HG02759 (cell line): ENCODE measurements around the gene C9orf50.
"Not testable (repeated sequence)": the region's sequence is repeated elsewhere in the genome, so short reads cannot be mapped to it uniquely, and the experiment has no call there.

Experiments used
- ATAC-seq: cut with Tn5 transposase; IDR thresholded peaks from one replicate; pipeline ENCODE4 v1.9.1; 2021; ENCODE audit warnings: mild to moderate bottlenecking, moderate library complexity; ENCODE audit not compliant: unreplicated experiment

Gene C9orf50

DNA sequence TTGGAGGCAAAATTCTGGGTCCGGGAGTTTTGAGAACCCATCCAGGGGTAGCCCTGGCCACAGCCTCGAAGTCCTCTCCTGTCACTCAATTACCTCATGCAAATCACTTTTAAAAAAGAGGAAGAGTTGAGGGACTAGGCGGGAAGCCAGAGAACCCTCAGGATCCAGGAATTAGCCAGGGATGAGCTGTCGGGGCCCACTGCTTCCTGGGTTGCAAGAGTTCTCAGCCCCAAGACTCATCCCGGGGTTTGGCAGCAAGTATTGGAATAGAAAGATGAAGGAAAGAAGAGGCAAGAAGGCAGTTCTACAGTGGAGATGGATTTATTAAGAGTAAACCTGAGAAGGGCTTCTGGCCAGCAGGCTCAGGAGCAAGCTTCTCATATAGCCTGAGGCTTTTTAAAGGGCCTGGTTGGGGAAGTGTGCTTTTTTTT lies 25.6 kb downstream of the C9orf50 start:
- ATAC-seq: no peak

DNA sequence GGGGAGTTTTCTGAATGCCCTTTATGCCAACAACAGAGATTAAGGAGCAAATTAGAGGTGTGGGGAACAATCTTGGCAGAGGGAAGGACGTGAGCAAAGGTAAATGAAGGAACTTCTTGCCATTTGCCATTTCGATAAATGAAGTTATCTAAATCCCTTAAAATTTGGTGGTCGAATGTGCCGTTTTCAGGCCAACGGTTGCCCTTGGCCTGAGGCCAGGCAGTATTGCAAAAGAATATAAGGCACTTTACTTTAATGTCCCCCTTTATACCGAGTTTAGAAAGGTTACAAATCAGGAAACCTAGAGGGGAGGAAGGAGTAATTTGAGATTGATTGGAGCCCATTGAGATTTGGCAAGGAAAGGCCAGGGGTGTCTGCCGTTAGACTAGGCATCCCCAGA lies 26.3 kb downstream of the C9orf50 start:
- no peak for ATAC-seq

DNA sequence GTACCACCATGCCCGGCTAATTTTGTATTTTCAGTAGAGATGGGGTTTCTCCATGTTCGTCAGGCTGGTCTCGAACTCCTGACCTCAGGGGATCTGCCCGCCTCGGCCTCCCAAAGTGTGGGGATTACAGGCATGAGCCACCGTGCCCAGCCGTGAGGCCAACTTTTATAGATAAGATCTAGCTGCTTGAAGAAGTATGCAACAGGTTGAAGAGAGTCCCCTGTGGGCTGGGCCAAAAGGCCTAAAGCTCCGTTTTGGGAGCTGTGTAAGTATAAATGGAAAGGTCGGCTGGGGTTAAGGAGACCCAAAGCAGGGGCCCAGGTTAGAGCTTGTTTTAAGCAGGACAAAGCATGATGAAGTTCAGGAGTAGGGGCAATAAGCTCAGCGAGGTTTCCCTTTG lies 28.1 kb downstream of the C9orf50 start:
- not testable (repeated sequence) for ATAC-seq

DNA sequence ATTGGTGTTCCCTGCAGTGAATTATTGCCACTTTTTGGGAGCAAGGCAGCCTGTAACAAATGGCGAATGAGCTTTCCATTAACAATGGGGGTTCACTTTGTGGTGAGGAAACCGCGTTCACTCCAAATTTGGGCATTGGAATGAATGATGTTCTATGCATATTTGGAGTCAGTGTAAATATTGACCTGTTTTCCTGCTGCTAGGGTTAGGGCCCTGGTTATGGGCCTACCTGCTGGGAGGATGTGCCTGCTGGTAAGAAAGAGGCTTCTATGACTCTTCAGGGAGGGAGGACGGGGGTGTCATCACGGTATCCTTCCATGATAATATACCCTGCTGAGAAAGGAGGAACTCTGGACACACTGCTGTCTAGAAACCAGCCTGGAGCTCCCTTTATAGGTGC lies 29.0 kb downstream of the C9orf50 start:
- ATAC-seq: no peak

DNA sequence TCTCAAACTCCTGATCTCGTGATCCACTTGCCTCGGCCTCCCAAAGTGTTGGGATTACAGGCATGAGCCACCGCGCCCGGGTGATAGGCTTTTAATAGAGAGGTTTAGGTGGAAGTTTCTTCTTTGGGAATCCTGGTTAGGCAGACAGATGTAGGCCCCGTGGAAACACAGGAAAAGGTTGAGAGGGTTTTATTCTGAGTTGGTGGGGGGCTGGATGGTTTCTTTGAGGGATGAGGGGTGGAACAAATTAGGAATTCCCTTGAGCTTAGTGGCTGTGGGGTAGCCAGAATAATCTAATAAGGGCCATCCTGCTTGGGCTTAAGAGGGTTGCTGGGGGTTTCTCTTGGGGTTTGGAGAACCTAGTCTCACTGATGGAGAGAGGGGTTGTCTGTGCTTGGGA lies 30.4 kb downstream of the C9orf50 start:
- no peak for ATAC-seq

DNA sequence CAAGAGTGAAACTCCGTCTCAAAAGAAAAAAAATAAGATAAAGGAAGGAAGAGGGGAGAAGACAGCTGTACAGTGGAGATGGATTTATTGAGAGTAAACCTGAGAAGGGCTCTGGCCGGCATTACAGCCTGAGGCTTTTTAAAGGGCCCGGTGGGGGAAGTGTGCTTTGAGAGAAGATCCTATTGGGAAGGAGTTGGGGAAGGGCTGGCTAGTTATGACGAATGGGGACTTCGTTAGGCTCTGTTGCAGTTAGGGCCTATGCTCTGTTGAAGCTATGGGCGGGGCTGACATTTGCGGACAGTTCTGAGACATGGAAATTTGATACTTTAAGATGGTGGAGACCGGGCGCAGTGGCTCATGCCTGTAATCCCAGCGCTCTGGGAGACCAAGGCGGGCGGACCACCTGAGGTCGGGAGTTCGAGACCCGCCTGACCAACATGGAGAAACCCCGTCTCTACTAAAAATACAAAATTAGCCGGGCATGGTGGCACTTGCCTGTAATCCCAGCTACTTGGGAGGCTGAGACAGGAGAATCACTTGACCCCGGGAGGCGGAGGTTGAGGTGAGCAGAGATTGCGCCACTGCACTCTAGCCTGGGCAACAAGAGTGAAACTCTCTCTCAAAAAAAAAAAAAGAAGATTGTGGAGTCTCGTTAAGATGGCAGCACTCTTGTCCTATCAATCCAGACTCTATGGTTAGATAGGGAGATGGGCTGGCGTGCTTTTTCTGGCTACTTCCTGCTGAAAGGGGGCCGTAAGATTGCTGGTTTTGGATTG lies 33.2 kb downstream of the C9orf50 start:
- no peak for ATAC-seq

DNA sequence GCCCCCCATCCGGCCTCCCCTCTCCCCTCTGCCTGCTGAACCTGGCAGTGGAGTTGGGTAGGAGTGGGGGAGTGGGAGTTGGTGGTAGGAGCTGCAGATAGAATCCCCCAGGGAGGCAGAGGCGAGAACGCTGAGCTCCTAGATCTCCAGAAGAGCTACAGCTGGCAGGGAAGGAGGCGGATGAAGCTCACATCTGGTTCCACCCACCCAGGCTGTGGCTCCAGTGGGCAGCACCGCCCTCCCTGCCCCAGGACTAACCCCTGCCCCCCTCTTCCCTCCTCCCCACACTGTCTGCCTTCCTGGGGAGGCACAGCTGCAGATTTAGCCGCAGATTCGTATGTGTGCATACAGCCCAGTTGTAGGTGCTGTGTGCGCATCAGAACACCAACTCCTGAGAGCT lies 34.2 kb downstream of the C9orf50 start:
- ATAC-seq: no peak

DNA sequence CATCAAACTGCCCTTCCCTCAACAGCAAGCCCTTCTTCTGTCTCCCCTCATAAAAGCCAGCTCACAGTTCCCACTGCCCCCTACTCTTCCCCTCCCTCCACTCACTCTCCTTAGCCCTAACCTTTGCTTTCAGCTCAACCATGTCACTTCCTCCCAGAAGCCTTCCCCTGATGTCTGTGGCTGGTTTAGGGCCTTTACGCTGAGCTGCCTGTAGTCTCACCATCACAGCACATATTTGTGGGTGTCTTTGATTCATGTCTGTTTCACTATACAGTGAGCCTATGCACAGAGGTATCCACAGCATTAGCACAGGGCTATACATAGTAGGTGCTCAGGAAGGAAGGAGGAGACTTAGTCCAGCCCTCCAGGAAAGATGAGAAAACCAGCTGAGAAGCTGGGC lies 34.7 kb downstream of the C9orf50 start:
- no peak for ATAC-seq

DNA sequence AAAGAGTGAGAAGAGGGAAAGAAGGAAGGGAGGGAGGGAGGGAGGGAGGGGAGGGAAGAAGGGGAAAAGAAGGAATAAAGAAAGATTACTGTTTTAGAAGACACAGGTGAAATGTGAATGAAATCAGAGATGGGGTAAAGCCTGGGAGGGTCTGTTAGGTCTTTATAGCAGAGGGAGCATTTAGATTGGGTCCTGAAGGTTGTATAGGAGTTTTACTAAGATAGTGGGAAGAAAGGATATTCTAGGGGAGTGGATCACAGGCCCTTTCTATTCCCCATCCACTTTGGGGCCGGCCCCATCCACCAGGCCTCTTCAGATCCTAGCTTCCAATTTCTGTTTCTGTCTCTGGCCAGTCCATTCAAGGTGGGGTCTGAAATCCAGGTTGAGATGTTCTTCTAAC lies 35.5 kb downstream of the C9orf50 start:
- no peak for ATAC-seq

DNA sequence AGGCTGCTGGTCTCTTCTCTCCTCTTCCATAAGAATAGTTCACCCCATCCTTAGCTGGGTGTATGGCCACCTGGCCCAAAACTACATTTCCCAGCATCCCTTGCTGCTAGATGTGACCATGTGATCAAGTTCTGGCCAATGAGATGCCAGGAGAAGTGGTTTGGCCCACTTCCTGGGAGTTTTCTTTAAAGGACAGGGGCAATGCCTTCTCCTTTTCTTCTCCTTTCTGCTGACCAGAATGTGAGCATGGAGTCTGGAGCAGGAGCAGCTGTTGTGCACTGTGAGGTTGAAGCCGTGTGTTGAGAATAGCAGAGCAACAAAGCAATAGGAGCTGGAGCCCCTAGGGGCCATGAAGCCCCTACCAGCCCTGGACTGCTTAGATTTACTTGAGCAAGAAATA lies 36.8 kb downstream of the C9orf50 start:
- ATAC-seq: peak; percentile 54

DNA sequence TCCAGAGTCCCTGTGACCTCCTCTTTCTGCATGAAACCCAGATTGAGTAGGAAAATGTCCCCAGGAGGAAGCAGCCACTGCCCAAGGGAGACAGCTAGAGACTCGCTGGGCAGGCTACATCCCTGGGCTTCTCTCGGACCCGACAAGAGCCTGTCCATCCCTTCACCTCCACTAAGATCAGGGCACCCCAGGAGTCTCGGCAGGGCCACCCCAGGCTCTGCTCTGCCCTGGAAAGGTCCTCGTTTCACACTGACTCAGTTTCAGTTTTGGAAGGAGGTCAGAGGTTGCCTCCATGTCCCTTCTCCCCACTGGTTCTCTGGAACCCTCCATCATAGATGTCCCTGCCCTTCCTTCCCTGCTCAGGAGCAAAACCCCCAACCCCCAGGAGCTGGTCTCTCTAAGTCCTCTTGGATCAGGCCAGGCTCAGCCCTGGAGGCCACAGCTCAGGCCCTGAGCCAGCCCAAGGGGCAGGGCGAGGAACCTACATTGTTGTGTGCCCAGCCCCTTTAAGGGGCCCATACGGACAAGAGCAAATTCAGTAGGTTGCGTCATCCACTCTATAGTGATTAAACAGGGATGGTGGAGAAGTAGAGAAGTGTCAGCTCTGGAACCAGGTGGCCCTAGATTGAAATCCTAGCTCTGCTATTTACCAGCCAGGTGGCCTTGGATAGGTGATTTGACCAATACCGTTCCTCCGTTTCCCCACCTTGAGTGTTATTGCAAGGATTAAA lies 37.4 kb downstream of the C9orf50 start:
- no peak for ATAC-seq

DNA sequence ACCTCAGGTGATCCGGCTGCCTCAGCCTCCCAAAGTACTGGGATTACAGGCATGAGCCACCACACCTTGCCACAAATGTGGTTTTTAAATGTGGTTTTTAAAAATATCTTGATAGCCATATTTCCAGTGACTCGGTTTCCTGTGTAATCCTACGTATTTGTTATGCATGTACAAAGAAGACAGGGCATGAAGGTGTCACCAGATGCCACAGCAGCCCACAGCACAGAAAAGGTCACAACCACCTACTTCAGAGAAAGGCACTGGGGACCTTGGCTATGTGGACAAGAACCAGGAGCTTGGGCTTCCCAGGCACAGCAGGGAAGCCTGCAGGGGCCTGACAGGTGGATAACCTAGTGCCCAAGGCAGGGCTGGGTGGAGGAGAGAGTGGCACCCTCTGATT lies 38.0 kb downstream of the C9orf50 start:
- no peak for ATAC-seq

DNA sequence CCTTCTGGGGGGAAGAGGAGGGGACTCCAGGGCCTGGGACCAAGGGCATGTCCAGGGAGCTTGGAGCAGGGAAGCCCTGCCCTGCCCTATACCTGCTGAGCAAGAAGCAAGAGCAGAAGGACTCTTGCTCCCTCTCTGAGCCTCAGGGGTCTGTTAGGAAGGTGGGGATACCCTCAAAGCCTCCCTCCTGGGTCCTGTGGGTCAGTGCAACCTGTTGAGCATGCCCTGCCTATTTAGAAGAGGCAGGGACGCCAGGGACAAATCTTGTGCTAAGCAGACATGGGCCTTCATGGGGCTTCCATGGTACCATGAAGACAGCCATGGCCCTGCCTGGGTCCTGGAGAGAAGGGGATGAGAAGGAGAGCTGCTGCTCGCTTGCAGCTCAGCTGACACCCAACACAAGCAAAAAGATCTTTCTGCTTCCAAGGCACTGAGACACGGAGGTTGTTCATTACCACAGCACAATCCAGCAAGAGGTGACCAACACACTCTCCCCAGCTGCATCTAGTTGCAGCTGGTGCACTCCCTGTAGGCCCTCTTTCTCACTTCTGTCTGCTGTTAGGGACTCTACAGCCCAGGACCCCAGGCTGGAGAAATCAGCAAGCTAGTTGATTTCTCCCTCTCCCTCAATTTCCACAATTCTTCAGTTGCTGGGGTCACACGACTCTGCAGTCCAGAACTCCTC lies 39.3 kb downstream of the C9orf50 start:
- no peak for ATAC-seq

DNA sequence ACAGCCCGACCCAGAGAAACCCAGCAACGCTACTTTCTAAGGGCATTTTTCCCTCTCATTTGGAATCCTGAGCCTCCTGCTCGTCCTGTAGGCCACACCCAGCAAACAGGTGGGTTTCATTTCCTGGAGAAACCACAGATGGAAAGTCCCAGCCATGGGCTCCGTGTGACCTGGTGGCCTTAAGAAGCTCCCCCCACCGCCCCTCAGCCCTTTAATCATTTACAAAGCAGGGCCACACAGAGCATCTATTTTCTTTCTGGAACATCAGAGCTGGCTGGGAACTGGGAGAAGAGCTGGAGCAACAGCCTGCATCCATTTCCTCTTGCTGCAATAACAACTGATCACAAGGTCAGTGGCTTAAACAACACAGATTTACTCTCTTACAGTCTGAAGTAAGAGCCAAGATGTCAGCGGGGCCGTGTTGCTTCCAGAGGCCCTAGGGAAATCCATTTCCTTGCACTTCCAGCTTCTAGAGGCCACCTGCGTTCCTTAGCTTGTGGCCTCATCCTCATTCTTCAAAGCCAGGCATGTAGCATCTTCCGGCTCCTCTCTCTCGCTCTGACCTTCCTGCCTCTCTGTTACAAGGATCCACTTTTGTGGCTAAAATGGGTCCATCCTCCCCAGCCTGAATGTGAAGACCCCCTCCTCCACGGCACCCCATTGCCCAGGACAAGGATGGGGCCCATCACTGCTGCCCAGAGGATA lies 40.5 kb downstream of the C9orf50 start:
- no peak for ATAC-seq

DNA sequence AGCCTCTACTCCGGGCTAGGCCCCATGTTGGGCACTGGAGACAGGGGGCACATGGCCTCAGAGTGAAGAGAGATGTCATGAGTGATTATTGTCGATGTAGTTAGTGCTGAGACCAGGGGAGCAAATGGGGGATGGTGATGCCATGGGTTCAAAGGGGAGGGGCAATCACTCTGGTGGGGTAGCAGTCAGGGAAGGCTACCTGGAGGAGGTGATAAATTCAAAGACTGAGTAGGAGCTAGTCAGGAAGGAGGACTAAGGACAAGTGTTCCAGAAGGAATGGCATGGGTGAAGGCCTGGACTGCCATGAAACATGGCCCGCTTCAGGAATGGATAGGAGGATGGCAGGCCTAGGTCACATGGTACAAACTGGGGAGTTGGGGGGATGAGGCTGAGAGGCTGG lies 41.6 kb downstream of the C9orf50 start:
- ATAC-seq: no peak

DNA sequence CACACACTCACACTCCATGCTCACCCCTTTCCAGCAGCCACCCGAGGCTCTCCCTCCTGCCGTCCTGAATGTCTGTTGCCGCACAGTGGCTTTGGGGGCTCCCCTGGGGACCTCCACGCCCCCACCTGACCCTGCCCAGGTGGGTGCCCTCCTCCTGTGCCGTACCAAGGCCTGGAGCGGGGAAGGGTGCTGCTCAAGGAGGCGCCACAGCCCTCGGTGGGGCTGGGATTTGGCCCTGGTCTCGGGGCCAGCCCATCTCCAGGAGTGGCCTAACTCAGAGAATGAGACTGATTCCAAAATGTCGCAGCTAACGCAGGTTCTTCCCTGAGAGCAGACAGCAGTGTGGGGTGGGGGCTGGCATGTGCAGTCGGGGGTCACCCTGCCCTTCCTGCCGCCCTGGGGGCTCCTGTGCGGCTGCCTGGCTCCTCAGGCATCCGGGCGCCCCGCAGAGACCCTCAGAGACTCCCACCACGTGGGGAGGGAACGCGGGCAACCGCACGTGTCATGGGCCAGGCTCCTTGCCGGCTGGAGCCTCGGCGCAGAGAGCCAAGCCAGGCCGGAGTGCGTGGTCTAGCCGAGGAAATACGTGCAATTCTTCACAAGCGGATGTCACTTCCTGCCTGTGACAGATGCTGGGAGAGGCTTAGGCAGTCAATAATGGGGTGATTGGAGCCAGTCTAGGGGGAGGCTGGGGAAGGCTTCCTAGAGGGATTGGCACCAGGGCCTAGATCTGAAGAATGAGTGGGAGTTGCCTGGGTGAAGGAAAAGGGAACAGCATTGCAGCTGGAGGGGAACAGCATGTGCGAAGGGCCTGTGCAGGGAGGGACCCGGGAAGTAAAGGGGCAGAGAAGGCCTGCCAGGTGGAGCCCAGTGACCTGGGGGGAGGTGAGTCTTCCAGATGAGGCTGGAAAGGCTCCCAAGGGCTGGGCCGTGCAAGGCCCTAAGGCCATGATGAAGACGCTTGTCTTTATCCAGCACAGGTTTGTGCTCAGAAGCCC lies 44.1 kb downstream of the C9orf50 start:
- ATAC-seq: no peak

DNA sequence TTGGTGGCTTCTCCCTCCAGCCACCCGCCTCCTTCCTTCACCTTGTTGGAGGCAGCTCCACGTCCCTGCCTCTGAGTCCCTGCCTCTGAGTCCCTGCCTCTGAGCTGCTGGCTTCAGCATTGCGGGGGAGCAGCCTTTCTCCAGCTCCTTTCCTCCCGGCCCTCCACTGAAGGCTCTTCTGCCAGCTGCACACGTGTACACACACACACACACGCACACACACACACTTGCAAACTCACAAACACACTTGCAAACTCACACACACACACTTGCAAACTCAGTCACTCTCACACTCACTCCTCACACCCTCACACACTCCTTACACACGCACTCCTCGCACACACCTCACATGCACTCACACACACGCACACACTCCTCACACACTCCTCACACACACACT lies 45.1 kb downstream of the C9orf50 start:
- ATAC-seq: no peak

DNA sequence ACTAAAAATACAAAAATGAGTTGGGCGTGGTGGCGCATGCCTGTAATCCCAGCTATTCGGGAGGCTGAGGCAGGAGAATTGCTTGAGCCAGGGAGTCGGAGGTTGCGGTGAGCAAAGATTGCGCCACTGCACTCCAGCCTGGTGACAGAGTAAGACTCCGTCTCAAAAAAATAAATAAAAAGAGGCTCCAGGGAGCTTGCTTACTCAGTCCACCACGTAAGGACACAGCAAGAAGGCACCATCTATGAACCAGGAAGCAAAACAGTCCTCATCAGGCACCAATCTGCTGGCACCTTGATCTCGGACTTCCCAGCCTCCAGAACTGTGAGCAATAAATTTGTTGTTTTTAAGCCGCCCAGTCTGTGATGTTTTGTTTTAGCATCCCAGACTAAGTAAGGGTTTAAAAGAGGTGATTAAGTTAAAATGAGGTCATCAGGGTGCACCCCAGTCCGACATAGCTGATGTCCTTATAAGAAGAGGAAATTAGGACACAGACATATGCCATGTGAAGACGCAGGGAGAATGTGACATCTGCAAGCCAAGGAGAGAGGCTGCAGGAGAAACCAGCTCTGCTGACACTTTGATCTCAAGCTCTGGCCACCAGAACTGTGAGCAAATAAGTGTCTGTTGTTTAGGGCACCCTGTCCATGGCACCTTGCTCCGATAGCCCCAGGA lies 45.9 kb downstream of the C9orf50 start:
- ATAC-seq: no peak

DNA sequence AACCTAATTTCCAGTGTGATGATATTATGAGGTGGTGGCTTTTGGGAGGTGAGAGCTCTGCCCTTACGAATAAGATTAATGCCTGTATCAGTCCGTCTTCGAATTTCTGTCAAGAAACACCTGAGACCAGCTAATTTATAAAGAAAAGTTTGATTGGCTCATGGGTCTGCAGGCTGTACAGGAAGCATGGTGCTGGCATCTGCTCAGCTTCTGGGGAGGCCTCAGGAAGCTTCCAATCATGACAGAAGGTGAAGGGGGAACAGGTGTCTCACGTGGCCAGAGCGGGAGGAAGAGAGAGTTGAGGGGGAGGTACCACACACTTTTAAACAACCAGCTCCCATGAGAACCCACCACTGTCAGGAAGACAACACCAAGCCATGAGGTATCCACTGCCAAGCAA lies 46.9 kb downstream of the C9orf50 start:
- ATAC-seq: no peak

DNA sequence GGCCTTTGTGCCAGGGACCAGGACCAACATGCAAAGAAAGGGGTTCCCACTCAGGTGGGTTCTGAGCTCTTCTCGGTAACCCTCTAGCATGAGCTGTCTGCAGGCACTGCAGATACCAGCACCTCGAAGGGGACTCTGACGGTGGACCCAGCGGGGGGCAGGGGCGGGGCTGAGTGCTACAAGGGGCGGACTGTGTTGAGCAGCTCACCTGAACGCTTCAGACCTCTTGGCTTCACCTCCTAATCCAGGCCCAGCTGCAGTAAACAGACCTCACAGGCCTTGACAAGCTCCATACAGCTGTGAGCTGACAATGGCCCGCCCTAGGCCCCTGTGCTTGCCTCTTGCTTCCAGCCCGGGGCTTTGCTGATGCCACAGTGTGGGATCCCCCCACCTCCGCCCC lies 48.4 kb downstream of the C9orf50 start:
- ATAC-seq: no peak
